Aorta (tissue), 5 donors: ENCODE measurements around the gene SLC10A7. TPM values are rescaled to one million over a fixed set of nuclear protein-coding genes. Genes with fewer than 3 reads are reported as not detected.

ENCODE experiments used
- ATAC-seq: fragments of 200-7000 bp; cut with Tn5 transposase; one replicate; pipeline ENCODE4 v1.9.1; 2022; ENCODE audit warnings: moderate library complexity; ENCODE audit not compliant: low FRiP score
- DNase-seq, 2 donors: peaks; one replicate each; pipeline ENCODE4 v3.0.0-alpha.2; 2020
- H3K27ac ChIP-seq, 2 donors: one replicate each; pipeline ENCODE4 v1.5.1; 2013; ENCODE audit warnings: low read length in 2 of 2, mild to moderate bottlenecking in 2 of 2, moderate library complexity in 2 of 2, control low read depth in 1 of 2, inconsistent platforms in 1 of 2, low read depth in 1 of 2
- H3K27me3 ChIP-seq, 2 donors: one replicate each; pipeline ENCODE4 v1.6.1; 2013; ENCODE audit warnings: control low read depth in 1 of 2, low read length in 1 of 2, mild to moderate bottlenecking in 1 of 2, moderate library complexity in 1 of 2; ENCODE audit not compliant: insufficient read depth in 2 of 2, control insufficient read depth in 1 of 2
- H3K36me3 ChIP-seq, 2 donors: one replicate each; pipeline ENCODE4 v1.6.1; 2013; ENCODE audit warnings: control low read depth in 1 of 2, low read length in 1 of 2, mild to moderate bottlenecking in 1 of 2; ENCODE audit not compliant: insufficient read depth in 2 of 2, control insufficient read depth in 1 of 2
- H3K4me1 ChIP-seq, 2 donors: one replicate each; pipeline ENCODE4 v1.6.1; 2013; ENCODE audit warnings: low read length in 2 of 2, control low read depth in 1 of 2, mild to moderate bottlenecking in 1 of 2, moderate library complexity in 1 of 2; ENCODE audit not compliant: insufficient read depth in 2 of 2, control insufficient read depth in 1 of 2
- H3K4me3 ChIP-seq, 2 donors: one replicate each; pipeline ENCODE4 v1.5.1; 2013; ENCODE audit warnings: low read length in 2 of 2, control low read depth in 1 of 2, mild to moderate bottlenecking in 1 of 2
- H3K9me3 ChIP-seq: one replicate; pipeline ENCODE4 v1.6.1; 2013; ENCODE audit warnings: mild to moderate bottlenecking, low read length; ENCODE audit not compliant: control insufficient read depth
- WGBS, 2 donors: extraction: QIAGEN DNeasy Blood & Tissue Kit; methylation state at CpG; one replicate each; pipeline ENCODE4 v1.1.7; 2013; 5-methylcytosine and 5-hydroxymethylcytosine counted together
- intact Hi-C, 2 donors: fragments of 100-400 bp; cut with DNase I; formaldehyde crosslinking; loops; one replicate each; pipeline versions ENCODE4 v1.14.2 to v1.15.0; 2022
- polyA plus RNA-seq, 2 donors: library from polyadenylated mRNA; stranded (reverse); fragments of 200-250 nt; gene quantifications; one replicate each; pipeline ENCODE4 v1.2.3, GENCODE V29; 2013
- total RNA-seq, 2 donors: library from RNA; stranded (reverse); fragmentation: NEBNext Ultra II Directional; extraction: Animal tissue kit (Norgen Biotek cat#: 25700); gene quantifications; one replicate each; pipeline ENCODE4 v1.2.1, GENCODE V29; 2021
- donor health status: healthy with polysubstance abuse.
- donor health status: Bipolar disorder and iron deficiency.
- donor health status: DM: no; HTN: no; CAD: no.
- donor health status: DM: no; HTN: no; CAD: no.
- donor health status: DM: yes; HTN: yes; CAD: no.

The SLC10A7 gene
- total and polyA plus RNA-seq, 4 donors = 3.3 to 18.8 (median 10.3) TPM

DNA sequence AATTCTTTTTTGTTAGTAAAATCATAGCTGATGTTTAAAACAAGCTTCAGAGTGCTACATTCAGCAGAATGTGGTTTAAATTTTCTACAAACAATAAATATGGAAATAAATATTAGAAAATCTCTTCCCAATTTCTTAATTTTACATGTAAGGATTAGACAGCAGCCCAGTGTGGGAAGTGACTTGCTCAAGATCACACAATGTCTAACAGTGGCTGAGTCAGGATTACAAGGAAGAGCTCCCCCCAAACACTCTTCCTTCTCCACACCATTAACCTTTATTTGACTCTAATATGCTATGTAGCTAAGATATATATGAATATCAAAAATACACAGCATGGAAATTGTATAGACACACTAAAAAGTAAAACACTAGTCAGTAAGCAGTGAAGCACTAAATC is 59.5 kb downstream of the SLC10A7 start:
- DNase-seq = no peak

DNA sequence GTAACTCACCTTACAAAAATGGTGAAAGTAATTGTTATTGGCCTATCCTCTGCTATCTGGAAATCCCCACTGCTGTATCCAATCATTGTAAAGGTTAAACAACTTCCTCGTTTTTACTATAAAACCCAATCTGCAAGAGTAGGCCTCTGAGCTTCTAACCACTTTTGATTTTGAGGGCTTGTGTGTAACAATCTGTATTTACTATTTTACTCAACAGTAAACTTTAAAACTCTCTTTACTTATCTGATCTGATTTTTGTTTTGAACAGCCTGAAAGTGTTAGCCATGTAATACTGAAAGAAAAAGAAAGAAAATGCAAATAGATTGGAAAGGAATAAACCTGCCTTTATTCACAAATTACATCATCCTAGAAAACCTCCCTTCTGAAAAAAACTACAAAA is 63.1 kb downstream of the SLC10A7 start:
- intact Hi-C loops = no loop called here
- no peak overlapping the region for H3K27ac ChIP-seq
- H3K4me3 ChIP-seq = no peak overlapping the region
- 59 to 74% methylated on average over 1 of the region's 1 CpG for WGBS, 2 donors
- H3K9me3 ChIP-seq = no peaks in the 10 kb centered on the region
- DNase-seq = no peak
- H3K36me3 ChIP-seq = no peaks in the 10 kb centered on the region
- ATAC-seq = no peak
- no peaks in the 10 kb centered on the region for H3K27me3 ChIP-seq
- no peaks in the 10 kb centered on the region for H3K4me1 ChIP-seq

More for the DNA sequence above, 59.5 kb downstream of the SLC10A7 start:
- Histone ChIP-seq H3K36me3 (no peaks in the 10 kb centered on the region), H3K27ac (no peak overlapping the region), H3K4me1 (no peaks in the 10 kb centered on the region), H3K27me3 (no peaks in the 10 kb centered on the region), H3K9me3 (no peaks in the 10 kb centered on the region), H3K4me3 (no peak overlapping the region)
- intact Hi-C loops = no loop called here
- no peak for ATAC-seq

DNA sequence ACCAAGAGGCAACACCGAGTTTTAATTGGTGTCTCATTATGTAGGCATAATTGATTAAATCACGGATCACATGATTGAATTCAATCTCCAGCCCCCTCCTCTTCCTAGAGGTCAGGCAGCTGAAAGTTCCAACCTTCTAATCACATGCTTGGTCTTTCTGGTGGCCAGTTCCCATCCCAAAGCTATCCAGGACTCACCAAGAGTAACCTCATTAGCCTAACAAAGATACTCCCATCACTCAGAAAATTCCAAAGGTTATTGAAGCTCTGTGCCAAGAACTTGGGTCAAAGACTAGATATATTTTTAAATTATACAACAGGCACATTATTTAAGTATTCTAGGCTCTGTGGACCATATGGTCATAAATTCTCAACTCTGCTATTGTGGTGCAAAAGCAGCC is 65.1 kb downstream of the SLC10A7 start:
- Histone ChIP-seq H3K9me3 (no peaks in the 10 kb centered on the region), H3K36me3 (no peaks in the 10 kb centered on the region), H3K4me3 (no peak overlapping the region), H3K4me1 (no peaks in the 10 kb centered on the region), H3K27ac (no peak overlapping the region), H3K27me3 (no peaks in the 10 kb centered on the region)
- intact Hi-C loops = no loop called here
- WGBS, 2 donors = 95 to 96% methylated on average over 2 of the region's 2 CpGs
- ATAC-seq (no peak), DNase-seq (no peak)

DNA sequence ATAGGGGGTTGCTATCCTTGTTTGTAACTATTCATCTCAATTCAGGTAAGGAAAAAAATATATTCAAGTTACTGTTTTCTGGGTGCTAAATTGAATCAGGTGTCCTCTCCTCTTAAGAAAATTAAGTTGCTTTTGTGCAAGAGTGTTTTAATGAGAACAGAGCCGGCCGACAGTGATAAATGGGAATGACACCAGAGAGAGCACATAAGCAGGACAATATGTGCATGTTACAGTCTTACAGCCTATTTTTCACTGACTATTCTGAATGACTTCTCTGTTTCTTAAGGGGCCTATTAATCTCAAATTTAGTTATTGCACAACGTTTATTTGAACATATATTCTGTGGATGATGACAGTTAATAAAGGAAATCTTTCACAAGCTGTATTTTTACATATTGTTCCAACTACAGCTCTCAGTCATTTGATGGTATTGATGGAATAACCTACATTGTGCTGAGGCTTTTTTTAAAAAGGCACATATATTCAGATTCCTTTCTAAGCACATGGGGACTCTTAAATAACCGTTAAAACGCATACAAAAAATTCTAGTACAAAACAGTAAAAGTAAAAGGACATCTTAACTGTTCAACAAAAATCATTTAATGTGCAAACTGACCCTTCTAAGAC is 68.4 kb downstream of the SLC10A7 start:
- no peak for ATAC-seq

DNA sequence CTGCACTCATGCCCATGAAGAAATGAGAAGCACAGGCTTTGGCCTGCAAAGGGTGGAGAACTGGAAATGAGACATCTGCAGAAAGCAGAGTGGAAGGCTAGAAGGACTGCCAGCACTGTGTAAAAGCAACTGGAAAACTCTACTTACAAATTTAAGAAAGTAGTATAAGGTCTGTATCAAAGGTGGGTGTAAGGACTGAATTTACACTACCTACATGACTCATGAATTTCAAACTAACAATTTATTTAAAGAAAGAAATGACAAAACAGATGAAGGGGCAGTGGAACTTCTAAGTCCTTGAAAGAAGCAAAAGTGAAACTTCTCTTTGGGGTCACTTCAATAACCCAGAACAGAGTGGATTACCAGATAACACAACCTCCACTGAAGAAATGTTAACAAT is 71.2 kb downstream of the SLC10A7 start:
- Histone ChIP-seq H3K4me3 (peak overlapping the region in 1 of 2 donors; percentile 10), H3K27me3 (no peaks in the 10 kb centered on the region), H3K27ac (no peak overlapping the region), H3K9me3 (no peaks in the 10 kb centered on the region), H3K36me3 (no peaks in the 10 kb centered on the region), H3K4me1 (no peaks in the 10 kb centered on the region)
- no peak for DNase-seq
- no peak for ATAC-seq
- intact Hi-C loops = no loop called here

More for the DNA sequence above, 68.4 kb downstream of the SLC10A7 start:
- no peak for DNase-seq
- intact Hi-C loops = no loop called here
- no peaks in the 10 kb centered on the region for H3K27me3 ChIP-seq
- no peaks in the 10 kb centered on the region for H3K36me3 ChIP-seq
- no peaks in the 10 kb centered on the region for H3K4me1 ChIP-seq
- H3K9me3 ChIP-seq = no peaks in the 10 kb centered on the region
- H3K27ac ChIP-seq = no peak overlapping the region
- H3K4me3 ChIP-seq = no peak overlapping the region
- 67 to 80% methylated on average over 5 of the region's 5 CpGs for WGBS, 2 donors

DNA sequence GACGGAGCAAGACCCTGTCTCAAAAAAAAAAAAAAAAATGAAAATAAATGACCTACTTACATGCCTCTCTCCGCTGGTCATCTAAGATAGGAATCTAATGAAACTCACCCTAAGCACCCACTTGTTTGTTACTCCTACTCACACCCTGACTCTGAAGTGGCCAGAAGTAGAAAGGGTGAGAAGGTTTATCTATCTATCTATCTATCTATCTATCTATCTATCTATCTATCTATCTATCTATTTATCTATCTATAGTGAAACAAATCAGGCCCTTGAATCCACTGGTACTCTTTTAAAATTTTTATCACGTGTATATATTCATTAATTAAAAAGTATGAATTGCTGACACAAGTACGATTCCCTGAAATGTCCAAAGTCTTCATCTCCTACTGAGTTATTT is 75.2 kb downstream of the SLC10A7 start:
- DNase-seq = no peak
- intact Hi-C loops = no loop called here
- Histone ChIP-seq H3K9me3 (no peaks in the 10 kb centered on the region), H3K27me3 (no peaks in the 10 kb centered on the region), H3K36me3 (no peaks in the 10 kb centered on the region), H3K4me3 (no peak overlapping the region), H3K4me1 (no peaks in the 10 kb centered on the region), H3K27ac (no peak overlapping the region)
- ATAC-seq = no peak
- 94% methylated on average over 4 of the region's 4 CpGs for WGBS, 2 donors

DNA sequence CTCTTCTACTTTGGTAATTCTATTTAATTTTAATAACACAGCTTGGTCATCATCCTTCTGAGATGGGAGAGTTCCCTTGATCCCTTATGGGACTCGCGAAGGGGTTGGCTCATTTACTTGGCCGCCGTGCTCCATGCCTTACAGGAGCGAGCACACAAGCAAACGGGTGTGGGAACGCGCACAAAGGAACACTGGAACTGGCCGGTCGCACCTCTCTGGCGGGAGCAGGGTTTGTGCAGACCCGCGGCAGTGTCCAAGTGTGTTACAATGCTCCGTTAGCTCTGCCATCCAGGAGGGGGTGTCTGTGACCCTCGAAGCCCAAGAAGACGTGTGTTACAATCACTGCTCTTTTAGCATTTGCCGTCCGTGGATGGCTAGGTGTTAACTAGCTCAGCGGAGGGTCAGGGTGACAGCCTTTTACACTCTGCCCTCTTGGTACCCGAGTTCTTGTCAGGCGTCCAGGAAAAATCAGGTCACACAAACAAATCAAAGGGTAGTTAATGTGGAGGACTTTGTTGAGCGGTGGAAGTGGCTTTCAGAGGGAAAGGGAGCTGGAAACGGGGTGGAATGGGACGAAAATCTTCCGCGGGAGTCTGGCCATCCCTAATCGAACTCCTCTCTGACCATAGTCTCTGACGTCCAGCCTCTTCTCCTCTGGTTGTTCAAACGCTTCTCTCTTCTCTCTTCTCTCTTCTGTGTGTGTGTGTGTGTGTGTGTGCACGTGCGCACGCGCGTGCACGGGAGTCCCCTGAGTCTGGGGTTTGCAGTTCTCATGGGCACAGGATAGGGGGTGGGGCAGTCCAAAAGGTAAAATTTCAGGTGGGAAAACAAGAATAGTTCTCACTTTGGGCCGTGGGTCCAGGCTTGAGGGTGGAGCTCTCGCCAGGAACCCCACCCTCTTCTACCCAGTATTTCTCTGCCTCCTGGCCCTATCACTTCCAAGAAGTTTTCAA is 76.3 kb downstream of the SLC10A7 start:
- H3K36me3 ChIP-seq = no peaks in the 10 kb centered on the region
- ATAC-seq = no peak
- H3K27ac ChIP-seq = no peak overlapping the region
- H3K27me3 ChIP-seq = no peaks in the 10 kb centered on the region
- H3K4me1 ChIP-seq = no peaks in the 10 kb centered on the region
- DNase-seq = peak in 1 of 2 donors; percentile 61
- intact Hi-C loops = no loop called here
- no peaks in the 10 kb centered on the region for H3K9me3 ChIP-seq
- H3K4me3 ChIP-seq = no peak overlapping the region
- 97% methylated on average over 37 of the region's 37 CpGs for WGBS, 2 donors

DNA sequence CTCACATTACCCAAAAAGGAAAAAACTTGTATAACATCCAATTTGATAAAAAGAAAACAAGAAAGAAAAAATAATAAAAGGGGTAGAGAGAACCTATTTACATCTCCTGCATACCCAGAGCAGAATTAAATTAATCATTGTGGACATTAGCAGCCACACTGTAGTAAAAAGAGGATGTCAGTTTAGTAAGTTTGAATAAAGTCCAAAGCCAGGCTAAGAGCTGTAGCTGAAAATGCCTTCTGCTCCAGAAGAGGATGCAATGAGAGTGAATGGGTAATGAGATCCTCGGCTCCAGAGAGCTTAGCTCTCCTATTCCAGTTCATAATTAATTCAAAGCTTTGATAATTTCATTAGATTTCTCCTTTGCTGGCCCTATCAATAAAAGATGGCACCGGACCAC is 78.2 kb downstream of the SLC10A7 start:
- WGBS, 2 donors = 72 to 82% methylated on average over 2 of the region's 2 CpGs
- ATAC-seq (no peak), DNase-seq (no peak)
- Histone ChIP-seq H3K27me3 (no peaks in the 10 kb centered on the region), H3K4me1 (no peaks in the 10 kb centered on the region), H3K36me3 (no peaks in the 10 kb centered on the region), H3K9me3 (no peaks in the 10 kb centered on the region), H3K27ac (no peak overlapping the region), H3K4me3 (no peak overlapping the region)
- intact Hi-C loops = no loop called here

DNA sequence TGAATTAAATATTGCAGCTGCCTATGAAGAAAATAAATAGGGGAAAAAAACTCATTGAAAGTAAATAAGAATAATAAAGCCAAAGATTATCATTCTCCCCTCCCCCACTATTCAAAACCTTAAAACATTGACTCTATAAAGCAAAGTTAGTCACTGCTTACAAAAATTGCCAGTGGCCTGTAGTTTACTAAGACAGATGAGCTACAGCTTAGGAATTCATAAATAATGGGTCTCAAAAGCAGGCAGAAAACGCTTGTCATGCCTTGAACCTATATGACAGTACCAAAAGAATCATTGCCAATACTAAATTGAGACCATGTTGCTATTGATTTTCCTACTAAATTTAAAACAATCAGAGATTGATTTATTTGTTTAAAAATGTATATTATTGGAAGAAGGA is 78.9 kb downstream of the SLC10A7 start:
- no peak for DNase-seq
- no peaks in the 10 kb centered on the region for H3K36me3 ChIP-seq
- H3K4me3 ChIP-seq = no peak overlapping the region
- WGBS, 2 donors = 83 to 84% methylated on average over 1 of the region's 1 CpG
- no peak overlapping the region for H3K27ac ChIP-seq
- H3K9me3 ChIP-seq = no peaks in the 10 kb centered on the region
- no peaks in the 10 kb centered on the region for H3K4me1 ChIP-seq
- H3K27me3 ChIP-seq = no peaks in the 10 kb centered on the region
- intact Hi-C loops = no loop called here
- no peak for ATAC-seq
